Endodermal cell (in vitro differentiated cells): ENCODE measurements around the gene SLC46A1. TPM values are rescaled to one million over a fixed set of nuclear protein-coding genes. Genes with fewer than 3 reads are reported as not detected.
A peak's percentile ranks its signal among the peaks of the same experiment; 100 is the strongest.

Experiments
- DNase-seq: peaks from one replicate; pipeline ENCODE4 v3.0.0-alpha.2; 2017
- H3K27ac ChIP-seq: 2 replicates; pipeline ENCODE4 v1.5.1; 2013; ENCODE audit warnings: mild to moderate bottlenecking, low read depth, low read length, moderate library complexity
- H3K27me3 ChIP-seq: 2 replicates; pipeline ENCODE4 v1.6.1; 2013; ENCODE audit warnings: mild to moderate bottlenecking, low read length, moderate library complexity; ENCODE audit not compliant: insufficient read depth, control insufficient read depth, poor library complexity, severe bottlenecking
- H3K36me3 ChIP-seq: 2 replicates; pipeline ENCODE4 v1.7.0; 2013; ENCODE audit warnings: mild to moderate bottlenecking, low read length, moderate library complexity; ENCODE audit not compliant: control insufficient read depth, insufficient read depth
- H3K4me1 ChIP-seq: one replicate; pipeline ENCODE4 v1.7.0; 2013; ENCODE audit warnings: low read length; ENCODE audit not compliant: control insufficient read depth, insufficient read depth
- H3K4me3 ChIP-seq: 2 replicates; pipeline ENCODE4 v1.5.1; 2013; ENCODE audit warnings: mild to moderate bottlenecking, low read length, moderate library complexity
- H3K9ac ChIP-seq: 2 replicates; pipeline ENCODE4 v1.6.1; 2013; ENCODE audit warnings: mild to moderate bottlenecking, low read length, moderate library complexity; ENCODE audit not compliant: poor library complexity, severe bottlenecking; ENCODE audit errors: extremely low read depth
- H3K9me3 ChIP-seq: 2 replicates; pipeline ENCODE4 v1.6.1; 2013; ENCODE audit warnings: mild to moderate bottlenecking, low read length, moderate library complexity; ENCODE audit not compliant: control insufficient read depth
- H3K27ac Mint-ChIP-seq: 2 replicates; pipeline ENCODE4 v1.8.0; 2020; ENCODE audit warnings: mixed read lengths
- H3K27me3 Mint-ChIP-seq: 2 replicates; pipeline ENCODE4 v1.8.0; 2021; ENCODE audit warnings: mild to moderate bottlenecking, mixed read lengths; ENCODE audit not compliant: insufficient read depth
- H3K36me3 Mint-ChIP-seq: 2 replicates; pipeline ENCODE4 v1.8.0; 2020; ENCODE audit warnings: low read depth, mixed read lengths
- H3K4me1 Mint-ChIP-seq: 2 replicates; pipeline ENCODE4 v1.8.0; 2020; ENCODE audit warnings: mixed read lengths
- H3K4me3 Mint-ChIP-seq: 2 replicates; pipeline ENCODE4 v1.8.0; 2020; ENCODE audit warnings: mild to moderate bottlenecking, moderate library complexity, mixed read lengths
- H3K9me3 Mint-ChIP-seq: 2 replicates; pipeline ENCODE4 v1.8.0; 2020; ENCODE audit warnings: mild to moderate bottlenecking, mixed read lengths
- WGBS, 2 experiments: methylation state at CpG; one replicate each; pipeline versions ENCODE4 v1.1.5 to v1.1.7; 2013; ENCODE audit warnings: missing lambda C conversion rate in 2 of 2, mixed read lengths in 1 of 2; ENCODE audit not compliant: insufficient coverage in 1 of 2, insufficient read length in 1 of 2; 5-methylcytosine and 5-hydroxymethylcytosine counted together
- total RNA-seq, 2 donors: library from RNA; stranded (reverse); fragmentation: NEBNext Ultra II Directional in 1 of 2; extraction: Animal tissue kit (Norgen Biotek cat#: 25700) in 1 of 2; gene quantifications; 2 replicates in 1 of 2; 3 replicates in 1 of 2; pipeline ENCODE4 v1.2.1, GENCODE V29; 2021
- TF ChIP-seq, protein P1 (sequence below): fragments of 200-600 bp; sonication (generic); conservative IDR thresholded peaks from 2 replicates; pipeline ENCODE4 v1.5.0; 2021; ENCODE audit warnings: antibody characterized with exemption, mild to moderate bottlenecking

Gene SLC46A1
- total RNA-seq, 2 donors from 2014 or later: 6.9 to 10.9 TPM

DNA sequence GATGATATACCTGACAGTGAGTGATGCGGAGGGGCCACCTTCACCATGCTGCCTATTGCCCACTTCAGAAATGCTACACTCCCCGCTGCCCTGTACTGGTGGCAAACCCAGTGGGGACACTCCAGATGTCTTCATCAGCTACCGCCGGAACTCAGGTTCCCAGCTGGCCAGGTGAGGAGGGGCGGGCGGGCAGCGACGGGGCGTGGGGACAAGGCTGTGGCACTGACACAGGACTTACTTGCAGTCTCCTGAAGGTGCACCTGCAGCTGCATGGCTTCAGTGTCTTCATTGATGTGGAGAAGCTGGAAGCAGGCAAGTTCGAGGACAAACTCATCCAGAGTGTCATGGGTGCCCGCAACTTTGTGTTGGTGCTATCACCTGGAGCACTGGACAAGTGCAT, 17.9 kb downstream of the SLC46A1 start:
- Histone ChIP-seq H3K9ac (no peak overlapping the region), H3K27ac (no peak overlapping the region), H3K27me3 (peaks cover 40% of the 10 kb centered on the region), H3K9me3 (no peaks in the 10 kb centered on the region), H3K36me3 (no peaks in the 10 kb centered on the region), H3K4me3 (no peak overlapping the region), H3K4me1 (no peaks in the 10 kb centered on the region)
- Mint-ChIP-seq H3K9me3 (no peaks in the 10 kb centered on the region), H3K4me1 (no peaks in the 10 kb centered on the region), H3K36me3 (no peaks in the 10 kb centered on the region), H3K4me3 (no peak overlapping the region), H3K27me3 (peaks cover 45% of the 10 kb centered on the region), H3K27ac (no peak overlapping the region)
- DNase-seq: no peak
- TF ChIP-seq, protein P1, sequence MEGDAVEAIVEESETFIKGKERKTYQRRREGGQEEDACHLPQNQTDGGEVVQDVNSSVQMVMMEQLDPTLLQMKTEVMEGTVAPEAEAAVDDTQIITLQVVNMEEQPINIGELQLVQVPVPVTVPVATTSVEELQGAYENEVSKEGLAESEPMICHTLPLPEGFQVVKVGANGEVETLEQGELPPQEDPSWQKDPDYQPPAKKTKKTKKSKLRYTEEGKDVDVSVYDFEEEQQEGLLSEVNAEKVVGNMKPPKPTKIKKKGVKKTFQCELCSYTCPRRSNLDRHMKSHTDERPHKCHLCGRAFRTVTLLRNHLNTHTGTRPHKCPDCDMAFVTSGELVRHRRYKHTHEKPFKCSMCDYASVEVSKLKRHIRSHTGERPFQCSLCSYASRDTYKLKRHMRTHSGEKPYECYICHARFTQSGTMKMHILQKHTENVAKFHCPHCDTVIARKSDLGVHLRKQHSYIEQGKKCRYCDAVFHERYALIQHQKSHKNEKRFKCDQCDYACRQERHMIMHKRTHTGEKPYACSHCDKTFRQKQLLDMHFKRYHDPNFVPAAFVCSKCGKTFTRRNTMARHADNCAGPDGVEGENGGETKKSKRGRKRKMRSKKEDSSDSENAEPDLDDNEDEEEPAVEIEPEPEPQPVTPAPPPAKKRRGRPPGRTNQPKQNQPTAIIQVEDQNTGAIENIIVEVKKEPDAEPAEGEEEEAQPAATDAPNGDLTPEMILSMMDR: no peak
- 94 to 100% methylated on average over 3 to 11 of the region's 11 CpGs for WGBS, 2 experiments

DNA sequence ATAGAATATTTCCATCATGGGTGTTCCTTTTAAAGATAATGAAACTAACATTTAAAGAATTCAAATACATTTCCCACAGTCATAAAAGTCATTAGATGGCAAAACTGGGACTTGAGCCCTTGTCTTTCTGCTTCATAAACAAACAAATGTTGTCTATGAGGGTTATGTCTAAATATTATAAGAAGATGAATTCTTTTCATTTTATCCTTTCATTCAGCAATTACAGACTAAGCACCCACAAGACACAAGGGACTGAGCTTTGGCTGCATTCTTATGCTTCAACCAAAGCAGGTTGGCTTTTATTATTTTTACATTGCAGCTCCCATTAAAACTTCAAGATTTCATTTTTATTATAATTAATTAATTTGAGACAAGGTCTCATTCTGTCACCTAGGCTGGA, 19.6 kb downstream of the SLC46A1 start:
- Histone ChIP-seq H3K4me1 (no peaks in the 10 kb centered on the region), H3K4me3 (no peak overlapping the region), H3K9ac (no peak overlapping the region), H3K27me3 (peaks cover 57% of the 10 kb centered on the region), H3K27ac (no peak overlapping the region), H3K9me3 (no peaks in the 10 kb centered on the region), H3K36me3 (no peaks in the 10 kb centered on the region)
- TF ChIP-seq, protein P1: no peak
- Mint-ChIP-seq H3K27ac (no peak overlapping the region), H3K4me1 (no peaks in the 10 kb centered on the region), H3K36me3 (no peaks in the 10 kb centered on the region), H3K9me3 (no peaks in the 10 kb centered on the region), H3K27me3 (peaks cover 62% of the 10 kb centered on the region), H3K4me3 (no peak overlapping the region)
- no peak for DNase-seq

DNA sequence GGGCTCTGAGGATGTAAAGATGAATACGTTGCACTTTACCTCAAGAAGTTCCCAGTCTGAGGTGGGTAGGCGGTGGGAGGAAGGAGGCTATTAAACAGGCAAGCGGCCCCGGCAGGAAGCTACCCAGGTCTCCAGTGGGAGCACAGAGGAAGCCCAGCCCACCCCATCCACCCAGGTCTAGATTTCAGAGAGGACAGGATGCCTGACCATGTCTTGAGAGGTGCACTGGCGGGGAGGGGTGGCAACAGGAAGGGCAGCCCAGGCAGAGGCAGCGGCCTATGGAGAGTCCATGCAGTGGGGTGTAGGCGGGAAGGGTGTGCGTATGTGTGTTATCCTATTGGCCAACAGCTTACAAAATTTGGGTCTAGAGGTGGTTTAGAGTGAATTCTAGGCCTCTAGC, 20.6 kb downstream of the SLC46A1 start:
- H3K27ac ChIP-seq: no peak overlapping the region
- H3K4me3 ChIP-seq: no peak overlapping the region
- no peaks in the 10 kb centered on the region for H3K36me3 ChIP-seq
- no peak overlapping the region for H3K27ac Mint-ChIP-seq
- DNase-seq: peak; percentile 55
- H3K4me1 Mint-ChIP-seq: no peaks in the 10 kb centered on the region
- H3K27me3 Mint-ChIP-seq: peaks cover 72% of the 10 kb centered on the region
- no peaks in the 10 kb centered on the region for H3K36me3 Mint-ChIP-seq
- no peak overlapping the region for H3K9ac ChIP-seq
- peak overlapping the region; percentile 62 for H3K4me3 Mint-ChIP-seq
- H3K4me1 ChIP-seq: no peaks in the 10 kb centered on the region
- WGBS, 2 experiments: 86 to 91% methylated on average over 6 to 8 of the region's 8 CpGs
- no peaks in the 10 kb centered on the region for H3K9me3 Mint-ChIP-seq
- no peaks in the 10 kb centered on the region for H3K9me3 ChIP-seq
- H3K27me3 ChIP-seq: peaks cover 67% of the 10 kb centered on the region
- TF ChIP-seq, protein P1: no peak
